ENCODE data around the gene PRH1.
A peak's percentile ranks its signal among the peaks of the same experiment; 100 is the strongest.

PRH1 gene

DNA sequence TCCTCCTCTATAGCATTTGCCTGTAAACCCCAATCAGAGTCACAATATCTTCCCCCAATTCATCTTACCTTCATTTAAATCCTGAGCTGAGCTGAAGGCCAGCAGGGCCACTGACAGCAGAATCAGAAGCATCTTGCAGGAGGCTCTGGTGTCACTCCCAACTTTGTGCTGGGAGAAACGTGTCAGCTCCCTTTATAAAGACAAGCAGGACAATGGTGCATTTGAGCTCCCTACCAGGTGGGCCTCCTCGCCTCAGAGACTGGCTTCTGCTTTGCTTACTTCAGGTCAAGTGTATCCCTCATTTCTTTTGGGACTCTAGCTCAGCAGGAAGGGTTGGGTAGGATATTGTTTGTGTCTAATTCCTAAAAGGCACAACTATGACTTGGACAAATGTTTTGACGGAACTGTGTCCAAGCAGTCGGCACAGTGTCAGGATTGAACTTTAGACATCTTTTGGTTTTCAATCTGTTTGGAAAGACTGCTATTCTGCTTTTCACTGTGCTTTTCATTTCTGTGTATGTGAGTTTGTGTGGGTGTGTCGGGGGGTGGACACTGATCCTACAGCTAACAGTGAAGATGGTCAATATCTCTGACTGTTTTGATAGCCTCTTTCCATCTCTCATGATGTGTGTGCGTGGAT lies at the start of gene PRH1:
PRH1 (minus strand) TSS at position 170 of the 640 bp plus-strand sequence; CDS start at position 132, 38 bp downstream.
- no peak for DNase-seq

GRCh38 chr12:10928746-10929286 lies 44.8 kb upstream of the PRH1 start, which contains the start of gene PRH2:
Gene PRH2 (plus strand): TSS chr12:10929236. CDS start chr12:10929274, 38 bp downstream.
- DNase-seq, result no peak

- no peak for DNase-seq
Measured at GRCh38 chr12:10926269-10926668, 42.2 kb upstream of the PRH1 start.

DNA sequence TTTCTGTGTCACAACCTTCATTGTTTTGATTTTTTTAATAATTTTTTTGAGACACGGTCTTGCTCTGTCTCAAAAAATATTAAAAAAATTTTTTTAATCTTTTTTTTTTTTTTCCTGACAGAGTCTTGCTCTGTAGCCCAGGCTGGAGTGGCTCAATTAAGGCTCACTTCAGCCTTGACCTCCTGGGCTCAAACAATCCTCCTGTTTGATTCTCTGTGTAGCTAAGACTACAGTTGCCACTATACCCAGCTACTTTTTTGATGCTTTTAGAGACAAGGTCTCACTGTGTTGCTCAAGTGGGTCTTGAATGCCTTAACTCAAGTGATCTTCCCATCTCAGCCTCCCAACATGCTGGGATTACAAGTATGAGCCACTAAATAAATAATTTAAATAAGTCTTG lies 35.8 kb upstream of the PRH1 start:
- DNase-seq, result no peak

GRCh38 chr12:10910380-10910779 lies 26.3 kb upstream of the PRH1 start:
- no peak for DNase-seq

DNA sequence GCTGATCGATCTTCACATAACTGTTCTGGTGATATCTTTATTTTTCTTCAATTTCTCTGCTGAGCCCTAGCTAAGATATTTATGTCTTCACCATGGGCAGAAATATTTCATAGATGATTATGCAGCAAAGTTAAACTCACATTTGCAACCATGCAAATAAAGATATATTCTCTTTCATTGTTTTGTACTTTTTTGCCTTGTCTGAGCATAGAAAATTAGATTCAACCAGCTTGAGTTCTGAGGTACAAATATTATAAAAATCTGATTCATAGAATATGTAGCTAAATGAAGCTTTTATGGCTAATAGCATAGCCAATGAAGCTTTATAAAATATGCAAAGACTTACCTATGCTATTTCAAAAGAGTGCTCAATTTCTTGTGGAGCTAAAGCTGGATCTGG lies 25.4 kb upstream of the PRH1 start, which contains the start of gene TAS2R13:
TAS2R13 (minus strand) TSS at position 101 of the 400 bp plus-strand sequence. CDS start 264 bp downstream, outside the sequence.
- DNase-seq, result no peak

- DNase-seq, result no peak
Measured at GRCh38 chr12:10904686-10905085, 20.6 kb upstream of the PRH1 start.

DNA sequence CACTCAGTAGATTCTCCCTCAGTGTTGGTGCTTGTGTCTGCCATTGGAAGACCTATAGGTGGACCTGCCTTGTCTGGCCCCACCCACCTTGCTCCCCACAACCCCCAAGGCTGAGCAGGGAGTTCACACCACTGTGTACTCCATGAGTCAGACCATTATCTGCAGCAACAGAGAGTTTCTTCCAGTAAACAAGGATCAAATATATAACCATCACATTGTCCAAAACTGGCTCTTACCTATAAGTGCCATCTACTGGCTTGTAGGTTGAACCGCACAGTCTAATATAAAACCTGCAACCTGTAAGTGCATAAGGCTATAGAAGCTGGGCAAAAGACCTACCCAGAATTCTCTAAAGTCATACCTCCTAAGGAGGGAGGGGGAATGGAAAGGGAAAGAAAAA lies 17.4 kb upstream of the PRH1 start:
- DNase-seq, result no peak

GRCh38 chr12:10900972-10901371 lies 16.9 kb upstream of the PRH1 start:
- no peak for DNase-seq

- DNase-seq, result no peak
Measured at GRCh38 chr12:10900530-10900929, 16.5 kb upstream of the PRH1 start.

- DNase-seq, result no peak
Measured at GRCh38 chr12:10896854-10897253, 12.8 kb upstream of the PRH1 start.

DNA sequence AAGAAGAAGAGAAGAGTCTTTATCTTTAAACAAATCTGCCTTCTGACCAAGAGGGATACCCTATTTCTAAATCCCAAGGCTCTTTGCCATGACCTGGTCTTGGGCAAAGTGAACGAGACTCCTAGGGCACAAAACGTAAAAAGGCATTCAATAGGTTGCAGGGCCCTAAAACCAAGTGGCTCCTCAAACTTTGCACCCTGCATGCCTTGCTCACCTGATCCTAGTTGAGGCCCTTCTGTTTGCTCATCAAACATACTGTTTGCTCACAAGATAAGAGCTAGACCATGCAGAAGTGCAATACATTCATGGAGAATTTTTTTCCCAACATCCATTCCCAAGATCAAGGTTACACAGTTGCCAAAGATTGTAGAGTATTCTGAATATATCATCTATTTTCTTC lies 7.9 kb upstream of the PRH1 start:
- DNase-seq, result no peak

DNA sequence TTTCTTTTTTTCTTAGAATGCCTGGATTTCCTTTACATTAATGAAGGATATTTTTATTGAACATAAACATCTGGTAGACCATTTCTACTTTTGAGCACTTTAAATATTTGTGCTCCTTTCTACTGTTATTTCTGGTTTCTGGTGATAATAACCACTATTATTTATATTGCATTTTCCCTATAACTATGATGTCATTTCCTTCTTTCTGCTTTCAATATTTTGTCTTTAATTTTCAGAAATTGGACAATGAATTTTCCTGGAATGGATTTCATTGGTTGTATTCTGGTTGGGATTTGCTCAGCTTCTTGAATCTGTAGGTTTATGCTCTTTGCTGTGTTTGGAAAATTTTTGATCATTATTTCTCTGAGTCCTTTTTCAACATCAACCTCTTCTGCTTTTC lies 5.2 kb upstream of the PRH1 start:
- no peak for DNase-seq

DNA sequence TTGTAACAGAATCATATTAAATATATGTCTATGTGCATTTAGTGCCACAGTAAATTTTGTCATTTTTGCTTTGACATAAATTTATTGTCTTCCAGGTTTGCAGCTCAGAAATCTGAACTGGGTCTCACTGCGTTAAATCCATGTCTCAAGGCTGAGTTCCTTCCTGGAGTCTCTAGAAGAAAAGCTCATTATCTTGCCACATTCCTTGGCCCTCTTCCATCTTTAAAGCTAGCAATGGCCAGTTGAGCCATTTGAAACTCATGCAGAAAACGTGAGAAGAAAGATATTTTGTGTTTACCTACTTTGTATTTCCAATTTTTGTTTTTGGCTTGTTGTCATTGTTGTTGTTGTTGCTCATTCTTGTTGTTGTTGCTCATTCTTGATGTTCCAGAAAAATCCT lies 10.7 kb downstream of the PRH1 start:
- DNase-seq, result no peak

DNA sequence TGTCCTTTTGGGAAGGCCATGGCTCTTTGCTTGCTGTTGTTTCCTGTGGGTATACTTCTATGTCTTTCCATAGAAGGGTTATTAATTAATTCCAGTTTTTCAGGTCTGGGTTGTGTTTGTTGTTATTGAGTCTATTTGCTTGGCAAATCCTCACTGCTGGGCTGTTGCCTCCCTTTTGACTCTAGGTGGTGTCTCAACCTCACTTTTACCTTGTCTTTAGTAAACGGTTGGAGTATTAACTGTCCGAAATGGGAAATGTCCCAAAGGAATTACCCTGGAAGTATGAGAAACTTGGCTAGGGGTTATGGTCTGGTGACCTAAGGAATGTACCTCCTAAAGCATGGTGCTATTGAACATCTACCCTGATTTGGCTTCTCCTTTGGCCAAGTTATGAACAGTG lies 16.7 kb downstream of the PRH1 start:
- DNase-seq, result no peak

- no peak for DNase-seq
Measured at GRCh38 chr12:10863512-10864218, 20.4 kb downstream of the PRH1 start.

DNA sequence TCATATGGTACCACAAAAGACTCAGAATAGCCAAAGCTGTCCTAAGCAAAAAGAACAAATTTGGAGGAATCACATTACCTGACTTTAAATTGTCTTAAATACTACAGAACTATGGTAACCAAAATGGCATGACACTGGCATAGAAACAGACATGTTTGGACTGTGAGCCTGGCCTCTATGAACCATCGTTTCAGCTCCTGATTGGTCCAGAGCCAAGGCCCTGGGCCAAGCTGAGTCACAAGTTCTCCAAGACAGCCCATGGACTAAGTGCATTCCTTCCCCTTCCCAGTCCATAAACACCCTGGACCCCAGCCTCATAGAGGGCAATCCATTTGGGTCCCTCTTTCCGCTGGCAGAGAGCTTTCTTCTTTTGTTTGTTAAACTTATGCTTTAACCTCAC lies 22.7 kb downstream of the PRH1 start:
- DNase-seq, result no peak

GRCh38 chr12:10855807-10856206 lies 28.2 kb downstream of the PRH1 start:
- no peak for DNase-seq

GRCh38 chr12:10853776-10854175 lies 30.3 kb downstream of the PRH1 start:
- no peak for DNase-seq

DNA sequence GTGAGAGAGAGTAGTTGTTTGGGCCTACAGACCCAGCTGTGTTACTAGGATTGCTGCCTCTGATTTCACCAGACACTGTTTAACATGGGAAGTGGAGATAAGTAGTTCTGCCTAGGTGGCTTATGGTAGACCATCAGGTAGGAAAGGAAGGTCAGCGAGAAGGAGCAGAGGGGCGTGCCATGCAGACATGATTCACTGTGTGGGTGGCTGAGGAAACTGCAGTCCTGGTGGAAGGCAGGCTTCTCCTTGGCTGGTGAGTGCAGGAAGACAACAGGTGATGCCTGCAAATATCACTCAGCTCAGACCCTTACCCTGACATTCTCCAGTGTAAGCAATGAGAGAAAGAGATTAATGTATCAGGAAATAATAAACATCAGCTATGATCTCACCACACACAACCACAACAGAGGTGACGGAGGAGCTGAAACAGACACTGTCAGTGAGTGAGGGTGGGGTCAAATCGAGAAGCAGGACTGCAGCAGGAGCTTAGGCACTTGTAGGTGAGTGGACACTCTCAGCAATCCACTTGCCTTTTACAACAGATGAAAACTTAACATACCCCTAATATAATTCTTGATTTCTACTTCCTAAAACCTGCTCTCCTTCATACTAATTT lies 32.7 kb downstream of the PRH1 start:
- peak; percentile 2 for DNase-seq

DNA sequence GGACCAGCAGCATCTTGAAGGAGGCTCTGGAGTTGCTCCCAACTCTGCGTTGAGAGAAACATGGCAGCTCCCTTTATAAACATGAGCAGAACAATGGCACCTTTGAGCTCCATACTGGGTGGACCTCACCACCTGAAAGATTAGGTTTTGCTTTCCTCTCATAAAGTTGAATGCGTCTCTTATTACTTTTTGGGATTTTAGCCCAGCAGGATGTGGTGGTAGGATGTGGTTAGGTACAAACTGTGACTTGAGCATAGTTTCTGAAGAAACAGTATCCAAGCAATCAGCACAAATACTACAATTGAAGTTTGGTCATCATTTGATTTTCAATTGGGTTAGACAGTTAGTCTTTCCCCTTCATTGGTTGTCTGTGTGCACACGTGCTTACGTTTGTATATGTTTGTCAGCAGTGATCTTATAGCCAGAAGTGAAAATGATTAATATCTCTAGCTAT lies 34.6 kb downstream of the PRH1 start, which contains the start of gene PRR4:
PRR4 (minus strand) TSS at position 51 of the 454 bp plus-strand sequence; CDS start at position 13, 38 bp downstream.
- DNase-seq, result peak; percentile 20

GRCh38 chr12:10847744-10848143 lies 36.3 kb downstream of the PRH1 start:
- DNase-seq, result no peak

DNA sequence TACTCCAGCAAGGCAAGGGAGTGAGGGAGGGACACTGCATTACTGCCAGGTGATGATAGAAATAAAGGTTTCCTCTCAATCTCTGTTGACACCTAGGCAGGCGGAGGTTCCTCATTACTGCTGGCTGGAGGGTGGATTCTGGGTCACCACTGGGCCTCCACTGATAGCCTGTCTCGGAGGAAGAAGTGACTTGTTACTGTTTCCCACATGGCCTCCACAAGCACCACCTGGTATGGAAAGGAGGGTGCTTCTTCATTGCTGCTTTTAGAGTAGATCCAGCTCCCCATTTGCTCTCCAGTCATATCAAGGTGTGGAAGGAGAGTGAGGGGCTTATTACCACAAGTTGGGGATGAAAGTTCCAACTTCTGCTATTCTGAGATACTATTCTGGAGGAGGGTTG lies 41.2 kb downstream of the PRH1 start:
- no peak for DNase-seq

- no peak for DNase-seq
Measured at GRCh38 chr12:10838461-10838860, 45.6 kb downstream of the PRH1 start.
